ENCODE data around the gene SMIM41. TPM values are rescaled to one million over a fixed set of nuclear protein-coding genes. Genes with fewer than 3 reads are reported as not detected.

The SMIM41 gene
- total and polyA plus RNA-seq, 3 donors from 2014 or later: 2.6 to 21.7 (median 15.6) TPM

DNA sequence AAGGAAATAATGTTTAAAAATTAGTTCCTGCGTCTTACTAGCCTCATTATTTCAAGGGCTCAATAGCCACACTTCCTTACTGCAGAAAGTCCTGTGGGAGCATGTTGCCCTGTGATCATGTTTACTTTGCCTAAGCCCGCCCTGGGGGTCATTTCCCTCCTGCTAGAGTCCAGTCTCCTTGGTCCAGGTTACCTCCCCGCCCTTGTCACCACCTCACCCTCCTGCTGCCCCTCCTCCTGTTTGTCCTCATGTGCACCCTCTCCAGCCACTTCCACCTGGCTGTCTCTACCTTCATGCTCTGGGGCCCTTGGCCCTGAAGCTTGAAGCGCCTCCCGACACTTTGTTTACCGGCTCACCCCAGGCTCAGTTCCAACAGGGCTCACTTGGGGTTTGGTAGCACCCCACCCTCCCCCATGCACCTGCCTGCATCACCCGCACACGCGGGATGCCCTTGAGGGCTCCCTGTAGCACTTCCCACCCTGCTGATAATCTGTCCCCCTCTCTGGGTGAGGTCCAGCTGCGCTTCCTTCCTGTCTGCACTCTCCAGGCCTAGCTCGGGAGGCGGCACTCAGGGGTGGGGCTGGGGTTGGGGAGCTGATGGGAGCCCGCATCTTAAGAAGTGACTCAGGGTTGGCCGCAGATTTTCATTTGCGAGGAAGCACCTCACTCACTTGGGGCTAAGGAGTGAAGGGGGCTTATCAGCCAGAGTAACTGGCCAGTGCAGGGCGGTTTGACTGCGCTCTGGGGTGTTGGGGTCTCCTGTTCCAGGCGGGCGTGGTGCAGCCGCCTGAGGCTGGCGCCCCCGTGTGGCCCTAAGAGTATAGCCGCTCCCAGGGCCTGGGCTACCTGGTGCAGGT, 40.1 kb downstream of the SMIM41 start:
- no peaks in the 10 kb centered on the region for H3K36me3 ChIP-seq (ENCODE audit: low read depth, missing control alignments)
- H3K27ac ChIP-seq: no peak overlapping the region
- 25 to 50% methylated on average over 9 to 23 of the region's 23 CpGs for WGBS, 2 donors
- peak overlapping the region in 1 of 2 donors; percentile 26 for H3K4me3 ChIP-seq
- peak; percentile 71 for DNase-seq
- H3K27me3 ChIP-seq: no peaks in the 10 kb centered on the region
- H3K9me3 ChIP-seq: no peaks in the 10 kb centered on the region
- H3K4me1 ChIP-seq: peaks cover 12% of the 10 kb centered on the region
- intact Hi-C loops (cut with DNase I; ENCODE audit: low total_unique reads): no loop called here
- no peak for TF ChIP-seq POLR2A (IDR thresholded peaks at IDR 0.05)
- TF ChIP-seq CTCF (IDR thresholded peaks at IDR 0.05): peak in 2 of 3 experiments; percentile 30 to 54

GRCh38 chr12:52120951-52121823, 41.7 kb downstream of the SMIM41 start:
- Histone ChIP-seq H3K9me3 (no peaks in the 10 kb centered on the region), H3K4me1 (peaks cover 23% of the 10 kb centered on the region), H3K36me3 (ENCODE audit: low read depth, missing control alignments) (no peaks in the 10 kb centered on the region), H3K4me3 (no peak overlapping the region), H3K27ac (peak overlapping the region; percentile 31 to 73), H3K27me3 (no peaks in the 10 kb centered on the region)
- intact Hi-C loops (cut with DNase I; ENCODE audit: low total_unique reads): no loop called here
- WGBS, 2 donors: 40 to 50% methylated on average over 4 to 19 of the region's 19 CpGs
- DNase-seq: no peak
- no peak for TF ChIP-seq POLR2A (IDR thresholded peaks at IDR 0.05)
- TF ChIP-seq CTCF (IDR thresholded peaks at IDR 0.05): no peak

GRCh38 chr12:52121824-52122539, 42.5 kb downstream of the SMIM41 start:
- intact Hi-C loops (cut with DNase I; ENCODE audit: low total_unique reads): no loop called here
- Histone ChIP-seq H3K4me1 (peaks cover 29% of the 10 kb centered on the region), H3K9me3 (no peaks in the 10 kb centered on the region), H3K27me3 (no peaks in the 10 kb centered on the region), H3K4me3 (no peak overlapping the region), H3K27ac (peak overlapping the region; percentile 40 to 73), H3K36me3 (ENCODE audit: low read depth, missing control alignments) (no peaks in the 10 kb centered on the region)
- peak; percentile 84 for DNase-seq
- TF ChIP-seq POLR2A (IDR thresholded peaks at IDR 0.05): no peak
- TF ChIP-seq CTCF (IDR thresholded peaks at IDR 0.05): peak in 2 of 3 experiments; percentile 49 to 79
- 11 to 31% methylated on average over 5 to 18 of the region's 18 CpGs for WGBS, 2 donors

- Histone ChIP-seq H3K27ac (peak overlapping the region; percentile 40 to 73), H3K36me3 (ENCODE audit: low read depth, missing control alignments) (no peaks in the 10 kb centered on the region), H3K4me1 (peaks cover 34% of the 10 kb centered on the region), H3K4me3 (no peak overlapping the region), H3K27me3 (no peaks in the 10 kb centered on the region), H3K9me3 (no peaks in the 10 kb centered on the region)
- intact Hi-C loops (cut with DNase I; ENCODE audit: low total_unique reads): no loop called here
- 66 to 74% methylated on average over 4 of the region's 4 CpGs for WGBS, 2 donors
- no peak for TF ChIP-seq POLR2A (IDR thresholded peaks at IDR 0.05)
- no peak for TF ChIP-seq CTCF (IDR thresholded peaks at IDR 0.05)
- no peak for DNase-seq
Observed at GRCh38 chr12:52122540-52122871, 43.0 kb downstream of the SMIM41 start.

Data from testis (tissue), 3 donors.